Activated effector memory CD4-positive, alpha-beta T cell treated with anti-CD3 and anti-CD28 coated beads, Interleukin-2, amount 50 U/mL, for 16 hours (primary cell): ENCODE measurements around the gene RPS14.
A peak's percentile ranks its signal among the peaks of the same experiment; 100 is the strongest.

ENCODE experiments used
- DNase-seq: peaks from one replicate; pipeline ENCODE4 v3.0.0-alpha.2; 2020

The RPS14 gene

DNA sequence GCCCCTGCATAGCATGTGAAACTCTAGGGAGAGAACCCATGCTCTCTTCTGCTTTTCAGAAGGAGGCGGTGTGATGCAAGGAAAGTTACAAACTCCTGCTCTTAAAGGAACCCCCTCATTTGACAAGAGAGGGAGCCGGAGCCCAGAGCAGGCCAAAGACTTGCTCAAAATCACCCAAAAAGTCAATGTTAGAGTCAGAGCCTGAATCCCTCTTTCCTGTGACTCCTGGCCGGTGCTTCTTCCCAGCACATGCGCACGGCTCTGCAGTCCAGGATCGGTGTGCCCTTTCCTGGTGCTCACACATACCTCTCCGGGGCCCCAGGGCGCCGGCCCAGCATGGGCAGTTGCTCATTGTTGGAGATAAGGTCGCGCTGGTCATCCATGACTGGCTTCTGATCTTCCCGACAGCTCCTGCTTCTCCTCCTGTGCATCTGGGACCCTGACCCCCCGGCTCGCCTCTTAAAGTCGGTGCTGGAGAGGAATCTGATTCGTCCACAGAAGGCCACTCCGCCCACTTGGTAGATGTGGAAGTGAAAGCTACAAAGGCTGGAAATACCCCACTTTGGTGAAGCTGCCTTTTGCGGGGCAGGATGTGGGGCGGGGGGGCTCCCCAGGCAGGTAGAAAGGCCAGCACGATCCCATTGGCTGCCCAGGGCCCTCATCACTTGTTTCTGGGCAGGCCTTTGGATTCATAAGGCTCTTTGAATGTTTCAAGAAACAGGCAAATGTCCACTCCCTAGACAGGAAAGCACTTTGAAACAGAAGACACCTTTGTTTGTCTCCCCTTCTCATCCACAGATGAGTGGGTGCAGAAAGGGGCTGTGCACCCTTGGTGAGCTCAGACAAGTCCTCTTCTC is 37.0 kb downstream of the RPS14 start, which contains the start of gene CD74:
Gene CD74 (minus strand): TSS at position 592 of the 857 bp plus-strand sequence. CDS start 161 bp downstream, at position 431.
- DNase-seq, result peak; percentile 96

GRCh38 chr5:150411245-150411979 is 38.1 kb downstream of the RPS14 start:
- DNase-seq, result peak; percentile 85

- peak; percentile 73 for DNase-seq
Observed at GRCh38 chr5:150410524-150411244, 38.9 kb downstream of the RPS14 start.

- DNase-seq, result peak; percentile 76
Observed at GRCh38 chr5:150409638-150410523, 39.7 kb downstream of the RPS14 start.

- no peak for DNase-seq
Observed at GRCh38 chr5:150408231-150408943, 41.2 kb downstream of the RPS14 start.

GRCh38 chr5:150407096-150407720 is 42.3 kb downstream of the RPS14 start:
- DNase-seq, result no peak

DNA sequence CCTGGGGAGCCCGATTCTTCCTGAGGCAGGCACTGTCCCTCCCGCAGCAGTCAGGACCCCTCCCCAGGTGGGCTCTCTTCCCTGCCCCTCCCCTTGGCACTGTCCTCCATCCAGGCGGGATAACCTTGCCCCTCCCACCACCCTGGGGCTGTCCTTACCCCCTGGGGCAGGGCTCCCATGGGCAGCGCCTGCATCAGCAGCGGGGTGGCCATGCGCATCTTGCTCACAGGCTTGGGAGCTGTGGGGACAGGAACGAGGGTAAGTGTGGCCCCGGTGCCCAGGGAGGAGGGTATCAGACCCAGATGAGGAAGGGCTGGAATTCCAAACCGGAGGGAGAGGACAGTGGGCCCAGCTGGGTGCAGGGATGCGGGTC is 42.8 kb downstream of the RPS14 start:
- no peak for DNase-seq

DNA sequence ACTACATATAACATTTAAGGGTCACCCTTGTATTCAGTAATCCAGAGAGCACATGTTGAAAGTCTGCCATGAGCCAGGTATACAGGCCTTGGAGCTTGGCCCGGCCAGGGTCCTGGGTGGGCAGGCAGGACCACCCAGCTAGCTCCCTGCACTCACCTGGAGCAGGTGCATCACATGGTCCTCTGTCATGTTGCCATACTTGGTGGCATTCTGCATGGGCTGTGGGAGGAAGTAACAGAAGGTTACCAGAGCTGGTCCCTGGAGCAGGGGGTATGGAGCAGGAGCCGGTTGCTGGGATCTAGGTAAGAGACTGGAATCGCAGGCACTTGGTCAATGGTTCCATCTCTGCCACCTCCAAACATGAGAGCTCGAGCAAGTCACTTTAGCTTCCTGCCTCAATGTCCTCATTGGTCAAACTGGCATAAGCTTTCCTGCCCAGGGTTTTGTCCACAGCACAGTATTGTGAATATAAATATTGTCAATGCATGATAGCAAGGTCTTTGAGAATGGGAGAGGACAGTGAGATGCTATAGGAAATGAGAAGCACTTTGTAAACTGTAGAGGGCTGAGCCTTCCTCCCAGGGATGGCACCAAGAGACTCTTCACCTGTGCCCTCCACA is 43.3 kb downstream of the RPS14 start:
- DNase-seq, result no peak

DNA sequence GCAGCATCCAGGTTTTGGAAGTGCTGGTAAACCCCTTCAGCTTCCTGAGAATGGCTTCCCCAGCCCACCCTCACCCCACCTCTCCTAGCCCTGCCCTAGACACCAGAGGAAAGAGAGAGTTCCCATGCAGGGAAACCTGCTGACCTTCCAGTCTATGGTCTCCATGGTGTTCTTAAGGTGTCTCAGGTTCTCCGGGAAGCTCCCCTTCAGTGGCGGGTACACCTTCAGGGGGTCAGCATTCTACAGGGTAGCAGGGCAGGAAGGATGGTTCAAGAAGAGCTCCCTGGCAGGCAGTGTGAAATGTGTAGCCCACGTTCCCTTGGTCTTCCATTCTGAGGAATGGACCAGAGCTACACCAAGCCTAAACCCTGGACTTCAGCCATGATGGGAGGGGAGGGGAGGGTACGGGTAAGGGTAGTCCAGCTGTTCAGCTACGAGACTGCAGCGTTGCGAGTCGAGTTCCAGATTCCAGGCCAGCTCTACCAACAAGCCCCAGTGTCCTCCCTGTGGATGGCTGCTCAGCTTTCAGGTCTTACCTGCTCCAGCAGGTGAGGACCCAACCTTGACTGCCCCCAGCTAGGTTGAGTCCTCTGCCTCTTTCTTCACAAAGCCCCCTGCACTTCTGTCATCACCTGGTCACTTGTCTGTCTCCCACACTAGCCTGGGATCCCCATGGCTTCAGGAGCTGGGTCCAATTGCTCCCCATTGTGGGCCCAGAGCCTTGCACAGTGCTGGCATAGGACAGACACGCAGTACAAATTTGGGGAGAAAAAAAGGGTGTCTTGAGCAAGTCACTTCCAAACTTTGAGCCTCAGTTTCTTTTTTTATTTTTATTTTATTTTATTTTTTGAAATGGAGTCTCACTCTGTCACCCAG is 44.4 kb downstream of the RPS14 start:
- DNase-seq, result no peak

- DNase-seq, result no peak
Observed at GRCh38 chr5:150404535-150404934, 45.0 kb downstream of the RPS14 start.

DNA sequence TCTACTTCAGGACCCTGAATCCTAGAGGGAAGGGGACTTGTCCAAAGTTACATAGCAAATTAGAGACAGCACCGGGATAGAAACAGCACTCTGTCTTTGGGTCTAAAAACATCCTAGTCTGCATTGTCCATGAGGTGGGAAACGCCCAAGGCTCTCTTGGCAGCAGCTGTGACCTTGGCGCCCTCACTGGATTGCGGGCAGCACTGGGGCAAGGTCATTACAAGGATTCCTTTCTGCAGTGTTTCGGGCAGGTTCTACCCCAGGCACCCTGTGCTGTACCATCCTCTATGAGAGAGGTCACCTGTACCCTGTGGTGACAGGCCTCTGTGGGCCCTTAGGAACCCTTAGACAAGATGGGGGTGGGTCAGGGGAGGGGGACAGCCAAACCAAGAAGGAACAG is 45.4 kb downstream of the RPS14 start:
- DNase-seq, result no peak

DNA sequence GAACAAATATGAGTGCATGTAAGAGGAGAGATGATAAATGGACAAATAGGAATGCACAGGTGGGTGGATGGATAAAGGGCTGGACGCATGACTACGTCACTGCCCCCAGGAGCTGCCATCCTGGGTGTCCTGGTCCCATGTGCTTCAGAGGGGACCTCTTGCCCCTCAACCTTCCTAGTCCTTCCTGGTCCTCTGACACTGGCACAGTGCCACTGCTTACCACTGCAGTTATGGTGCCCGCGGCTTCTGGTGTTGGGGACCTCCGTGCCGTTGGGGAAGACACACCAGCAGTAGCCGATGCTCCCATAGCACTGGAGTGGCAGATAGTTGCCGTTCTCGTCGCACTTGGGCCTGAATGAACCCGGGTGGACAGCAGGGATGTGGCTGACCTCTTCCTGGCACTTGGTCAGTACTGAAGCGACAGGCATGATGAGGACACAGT is 46.6 kb downstream of the RPS14 start:
- no peak for DNase-seq

- no peak for DNase-seq
Observed at GRCh38 chr5:150402229-150402773, 47.2 kb downstream of the RPS14 start.

- DNase-seq, result no peak
Observed at GRCh38 chr5:150401376-150402228, 47.9 kb downstream of the RPS14 start.

DNA sequence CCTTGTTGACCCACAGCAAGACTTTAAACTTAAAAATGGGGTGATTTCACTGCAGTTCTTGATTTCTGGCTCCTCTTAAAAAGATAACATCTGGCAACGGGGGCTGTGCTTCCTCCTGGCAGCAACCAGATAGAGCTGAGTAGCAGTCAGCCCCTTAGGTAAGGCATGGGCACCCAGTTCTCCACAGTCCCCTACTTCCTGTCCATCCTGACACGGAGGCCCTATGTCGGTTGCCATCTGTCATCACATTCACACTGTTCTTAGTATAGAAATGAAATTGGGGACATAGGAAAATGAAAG is 48.5 kb downstream of the RPS14 start:
- DNase-seq, result no peak

GRCh38 chr5:150400316-150401075 is 49.0 kb downstream of the RPS14 start:
- no peak for DNase-seq

DNA sequence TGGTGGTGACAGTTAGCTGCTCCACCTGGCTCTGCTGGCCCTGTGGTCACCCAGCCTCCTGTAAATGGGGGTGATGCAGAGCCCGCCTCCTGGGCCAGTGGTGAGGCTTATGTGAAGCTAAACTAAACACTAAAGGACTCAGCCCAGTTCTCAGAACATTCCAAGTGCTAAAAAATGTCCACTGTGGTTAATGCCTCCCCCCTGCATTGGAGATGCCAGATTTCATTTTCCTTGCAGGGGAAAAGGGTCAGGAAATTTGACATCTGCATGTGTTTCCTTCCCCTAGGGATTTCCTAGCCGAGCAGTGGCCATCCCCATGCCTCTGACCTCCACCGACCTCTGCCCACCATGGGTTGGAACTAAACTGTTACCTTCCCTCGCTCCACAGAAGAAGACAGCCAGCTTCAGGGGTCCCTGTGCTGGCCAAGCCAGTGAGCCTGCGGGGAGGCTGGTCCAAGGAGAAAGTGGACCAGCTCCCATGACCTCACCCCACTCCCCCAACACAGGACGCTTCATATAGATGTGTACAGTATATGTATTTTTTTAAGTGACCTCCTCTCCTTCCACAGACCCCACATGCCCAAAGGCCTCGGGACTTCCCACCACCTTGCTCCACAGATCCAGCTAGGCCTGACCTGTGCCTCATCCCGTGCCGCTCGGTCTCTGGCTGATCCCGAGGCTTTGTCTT is 49.9 kb downstream of the RPS14 start:
- DNase-seq, result no peak
